OCI-LY7 (cell line): ENCODE measurements around the gene CAPRIN1.

Experiments used
- EZH2phosphoT487 ChIP-seq: fragments of 200-600 bp; sonication (generic); IDR thresholded peaks from 2 replicates; pipeline ENCODE4 v1.6.1; 2018; ENCODE audit warnings: low read depth, borderline replicate concordance, mild to moderate bottlenecking, mixed run types, antibody characterized with exemption, low read length, moderate library complexity, mixed read lengths
- TF ChIP-seq, protein P1 (sequence below): fragments of 200-600 bp; sonication (generic); conservative IDR thresholded peaks from 2 replicates; pipeline ENCODE4 v1.5.1; 2014; ENCODE audit warnings: mild to moderate bottlenecking, antibody characterized with exemption, low read length, moderate library complexity, mixed read lengths

DNA sequence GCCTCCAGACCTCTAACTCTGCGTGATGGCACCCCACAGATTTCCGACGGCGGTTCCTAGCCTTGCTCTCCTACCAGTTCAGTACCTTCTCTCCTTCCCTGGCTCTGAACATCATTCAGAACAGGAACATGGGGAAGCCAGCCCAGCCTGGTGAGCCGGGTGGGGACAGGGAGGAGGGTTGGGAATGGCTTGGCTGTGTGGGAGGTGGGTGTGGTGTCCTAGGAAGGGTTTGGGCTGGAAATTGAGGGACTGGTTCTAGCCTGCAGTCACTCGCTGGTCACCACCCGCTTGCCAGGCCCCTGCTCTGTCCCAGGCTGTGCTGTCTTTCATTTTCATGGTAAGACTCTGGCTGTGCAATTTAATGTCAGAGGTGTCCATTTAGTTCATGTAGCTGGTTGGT is 87.8 kb downstream of the CAPRIN1 start:
- TF ChIP-seq, protein P1, sequence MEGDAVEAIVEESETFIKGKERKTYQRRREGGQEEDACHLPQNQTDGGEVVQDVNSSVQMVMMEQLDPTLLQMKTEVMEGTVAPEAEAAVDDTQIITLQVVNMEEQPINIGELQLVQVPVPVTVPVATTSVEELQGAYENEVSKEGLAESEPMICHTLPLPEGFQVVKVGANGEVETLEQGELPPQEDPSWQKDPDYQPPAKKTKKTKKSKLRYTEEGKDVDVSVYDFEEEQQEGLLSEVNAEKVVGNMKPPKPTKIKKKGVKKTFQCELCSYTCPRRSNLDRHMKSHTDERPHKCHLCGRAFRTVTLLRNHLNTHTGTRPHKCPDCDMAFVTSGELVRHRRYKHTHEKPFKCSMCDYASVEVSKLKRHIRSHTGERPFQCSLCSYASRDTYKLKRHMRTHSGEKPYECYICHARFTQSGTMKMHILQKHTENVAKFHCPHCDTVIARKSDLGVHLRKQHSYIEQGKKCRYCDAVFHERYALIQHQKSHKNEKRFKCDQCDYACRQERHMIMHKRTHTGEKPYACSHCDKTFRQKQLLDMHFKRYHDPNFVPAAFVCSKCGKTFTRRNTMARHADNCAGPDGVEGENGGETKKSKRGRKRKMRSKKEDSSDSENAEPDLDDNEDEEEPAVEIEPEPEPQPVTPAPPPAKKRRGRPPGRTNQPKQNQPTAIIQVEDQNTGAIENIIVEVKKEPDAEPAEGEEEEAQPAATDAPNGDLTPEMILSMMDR = no peak
- TF ChIP-seq EZH2phosphoT487 = no peak
